Transverse colon (tissue), 4 donors: Measurements from ENCODE around the gene SCG3.

ENCODE experiments used
- EP300 ChIP-seq: sonication (generic); formaldehyde crosslinking; IDR thresholded peaks from one replicate; pipeline ENCODE4 v1.6.1; 2017; ENCODE audit warnings: antibody characterized with exemption, low read depth
- POLR2AphosphoS5 ChIP-seq, 3 donors: sonication (generic); formaldehyde crosslinking; IDR thresholded peaks; one replicate each; pipeline ENCODE4 v1.6.1; 2016; ENCODE audit warnings: antibody characterized with exemption in 3 of 3
- TF ChIP-seq, protein P1 (sequence below), 5 experiments: fragments of 200-600 bp in 3 of 5; fragments of 450-650 bp in 2 of 5; sonication (generic) in 3 of 5; IDR thresholded peaks; 1 replicate in 2 of 5; 2 replicates in 3 of 5; pipeline ENCODE4 v1.5.1; 2016 to 2017; ENCODE audit warnings: antibody characterized with exemption in 5 of 5, inconsistent platforms in 3 of 5, mild to moderate bottlenecking in 2 of 5, moderate library complexity in 1 of 5

DNA sequence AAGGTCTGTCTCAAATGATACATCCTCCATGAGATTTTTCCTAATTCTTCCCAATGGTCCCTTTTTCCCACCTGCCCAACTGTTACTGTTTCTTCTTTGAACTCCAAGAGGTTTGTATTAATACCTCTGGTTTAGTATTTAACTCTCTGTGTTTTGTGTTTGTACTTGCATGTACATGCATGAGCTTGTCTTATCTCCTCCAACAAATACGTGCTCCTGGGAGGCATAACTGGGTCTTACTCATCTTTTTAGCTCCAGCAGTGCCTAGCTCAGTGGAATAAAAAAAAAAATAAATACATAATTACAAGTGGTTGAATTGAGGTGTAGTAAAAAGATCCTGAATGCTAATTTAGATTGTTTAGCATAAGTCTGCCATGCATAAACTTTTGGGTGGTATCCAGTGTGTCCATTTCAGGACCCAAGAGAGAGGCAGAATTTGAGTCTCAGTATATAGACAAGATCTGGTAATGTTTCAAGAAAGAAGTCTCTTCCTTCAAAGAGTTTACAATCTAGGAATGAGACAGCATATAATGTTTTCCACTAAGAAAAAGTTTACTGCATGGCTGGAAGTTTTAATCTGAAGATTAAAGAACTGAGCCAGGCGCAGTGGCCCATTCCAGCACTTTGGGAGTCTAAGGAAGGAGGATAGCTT is 57.9 kb downstream of the SCG3 start:
- TF ChIP-seq, protein P1, sequence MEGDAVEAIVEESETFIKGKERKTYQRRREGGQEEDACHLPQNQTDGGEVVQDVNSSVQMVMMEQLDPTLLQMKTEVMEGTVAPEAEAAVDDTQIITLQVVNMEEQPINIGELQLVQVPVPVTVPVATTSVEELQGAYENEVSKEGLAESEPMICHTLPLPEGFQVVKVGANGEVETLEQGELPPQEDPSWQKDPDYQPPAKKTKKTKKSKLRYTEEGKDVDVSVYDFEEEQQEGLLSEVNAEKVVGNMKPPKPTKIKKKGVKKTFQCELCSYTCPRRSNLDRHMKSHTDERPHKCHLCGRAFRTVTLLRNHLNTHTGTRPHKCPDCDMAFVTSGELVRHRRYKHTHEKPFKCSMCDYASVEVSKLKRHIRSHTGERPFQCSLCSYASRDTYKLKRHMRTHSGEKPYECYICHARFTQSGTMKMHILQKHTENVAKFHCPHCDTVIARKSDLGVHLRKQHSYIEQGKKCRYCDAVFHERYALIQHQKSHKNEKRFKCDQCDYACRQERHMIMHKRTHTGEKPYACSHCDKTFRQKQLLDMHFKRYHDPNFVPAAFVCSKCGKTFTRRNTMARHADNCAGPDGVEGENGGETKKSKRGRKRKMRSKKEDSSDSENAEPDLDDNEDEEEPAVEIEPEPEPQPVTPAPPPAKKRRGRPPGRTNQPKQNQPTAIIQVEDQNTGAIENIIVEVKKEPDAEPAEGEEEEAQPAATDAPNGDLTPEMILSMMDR (IDR thresholded peaks at IDR 0.05), result no peak
- TF ChIP-seq POLR2AphosphoS5 (IDR thresholded peaks at IDR 0.05) (no peak), EP300 (no peak)
